Iris pigment epithelial cell (primary cell): ENCODE data around the gene INPP5A.
A peak's percentile ranks its signal among the peaks of the same experiment; 100 is the strongest.

Source experiments
- DNase-seq: peaks from one replicate; pipeline ENCODE4 v3.0.0-alpha.2; 2011; ENCODE audit warnings: low read depth

Gene INPP5A

DNA sequence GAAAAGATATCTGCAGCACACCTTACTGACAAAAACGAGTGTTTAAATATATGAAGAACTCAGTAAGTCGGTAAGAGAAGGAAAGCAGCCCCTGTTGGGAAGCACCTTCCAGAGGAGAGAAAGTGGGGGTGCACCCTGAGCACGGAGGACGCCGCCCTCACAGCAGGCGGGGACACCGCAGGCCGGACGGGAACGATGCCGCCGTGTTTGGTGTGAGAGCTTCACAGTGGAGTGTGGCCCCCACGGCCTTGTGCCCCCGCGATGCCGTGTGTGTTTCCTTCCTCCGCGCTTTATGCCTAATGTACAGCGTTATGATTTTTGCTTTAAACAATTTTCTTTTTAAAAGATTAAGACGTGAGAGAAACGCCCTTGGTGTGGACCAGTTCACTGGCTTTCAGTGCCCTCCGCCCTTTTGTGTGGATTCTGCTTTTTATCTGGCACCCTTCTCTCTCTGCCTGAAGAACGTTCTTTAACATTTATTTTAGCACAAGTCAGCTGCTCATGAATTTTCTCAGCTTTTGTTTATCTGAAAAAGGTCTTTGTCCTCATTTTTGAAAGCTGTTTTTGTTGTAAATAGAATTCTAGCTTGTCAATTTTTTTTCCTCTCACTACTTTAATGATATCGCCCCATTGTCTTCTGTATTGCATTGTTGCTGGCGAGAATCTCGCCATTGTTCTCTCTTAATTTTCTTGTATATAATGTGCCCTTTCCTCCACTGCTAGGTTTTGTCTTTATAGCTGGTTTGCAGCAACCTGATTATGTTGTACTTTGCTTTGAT, 110.7 kb downstream of the INPP5A start:
- no peak for DNase-seq

DNA sequence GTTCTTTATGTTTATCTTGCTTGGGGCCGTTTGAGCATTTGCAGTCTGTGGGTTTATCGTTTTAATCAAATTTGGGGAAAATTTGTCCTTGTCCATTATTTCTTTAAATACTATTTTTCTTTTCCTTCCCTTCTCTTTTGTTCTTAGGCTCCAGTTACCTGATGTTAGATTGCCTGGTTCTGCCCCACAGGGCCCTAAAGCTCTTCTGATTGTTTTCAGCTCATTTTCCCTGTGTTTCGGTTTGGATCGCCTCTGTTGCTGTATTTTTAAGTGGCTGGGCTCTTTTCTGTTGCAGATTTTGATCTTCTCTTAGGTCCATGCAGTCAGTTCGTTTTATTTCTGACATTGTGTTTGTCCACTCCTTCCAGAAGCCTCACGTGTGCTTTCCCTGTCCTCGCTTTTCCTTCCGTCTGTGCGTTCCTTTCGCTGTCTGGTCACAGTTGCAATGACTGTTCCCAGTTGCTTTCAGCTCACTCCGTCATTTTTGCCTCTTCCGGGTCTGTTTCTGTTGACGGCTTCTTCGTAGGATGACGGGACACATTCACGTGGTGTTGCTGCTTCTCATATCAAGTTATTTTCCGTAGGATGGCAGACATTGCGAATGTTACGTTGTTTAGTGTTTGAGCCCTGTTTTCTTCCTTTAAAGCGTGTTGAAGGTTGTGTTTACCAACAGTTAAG, 111.4 kb downstream of the INPP5A start:
- no peak for DNase-seq

- no peak for DNase-seq
These were observed 112.2 kb downstream of the INPP5A start for GRCh38 chr10:132649651-132650360.

GRCh38 chr10:132650611-132651250, 113.1 kb downstream of the INPP5A start:
- DNase-seq, result no peak

GRCh38 chr10:132651511-132652029, 114.0 kb downstream of the INPP5A start:
- DNase-seq, result no peak

DNA sequence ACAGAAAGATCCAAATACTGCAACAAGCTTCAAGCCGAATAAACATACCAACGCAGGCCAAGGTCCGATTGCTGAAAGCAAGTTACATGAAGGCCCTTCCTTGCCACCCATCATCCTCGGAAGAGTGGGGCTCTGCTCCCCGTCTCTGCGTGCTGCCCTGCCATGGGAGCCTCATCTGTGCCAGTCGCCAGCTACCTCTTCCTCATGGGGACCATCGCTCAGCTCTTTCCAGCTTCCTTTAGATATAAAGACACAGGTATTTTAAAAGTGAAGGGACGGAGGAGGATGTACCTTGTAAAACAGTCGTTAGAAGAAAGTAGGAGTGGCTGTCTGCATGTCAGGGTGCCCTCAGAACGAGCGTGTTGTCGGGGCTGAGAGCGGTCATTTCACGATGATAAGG, 114.9 kb downstream of the INPP5A start:
- DNase-seq, result no peak

GRCh38 chr10:132652936-132653590, 115.5 kb downstream of the INPP5A start:
- no peak for DNase-seq

GRCh38 chr10:132653721-132654120, 116.1 kb downstream of the INPP5A start:
- DNase-seq, result no peak

DNA sequence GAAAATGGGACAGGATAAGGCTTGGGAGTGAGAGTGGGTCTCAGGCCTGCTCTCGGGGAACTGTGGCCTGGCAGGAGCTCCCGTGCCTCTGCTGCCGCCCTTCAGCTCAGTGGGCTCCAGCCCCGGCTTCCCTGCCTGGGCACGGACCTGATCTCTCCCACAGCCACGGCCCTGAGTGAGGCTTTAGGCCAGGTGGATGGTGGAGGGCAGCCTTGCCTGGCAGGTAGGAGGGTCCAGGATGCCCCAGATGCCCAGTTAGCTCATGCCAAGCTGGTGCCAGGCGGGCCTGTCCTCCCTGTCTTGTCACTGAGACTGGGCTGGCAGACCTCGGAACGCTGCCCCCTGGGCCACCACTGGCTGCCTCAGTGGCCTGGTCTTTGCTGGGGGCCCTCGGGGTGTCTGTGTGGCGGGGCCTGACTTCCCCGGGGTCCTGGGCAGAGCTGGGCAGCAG, 116.6 kb downstream of the INPP5A start:
- no peak for DNase-seq

GRCh38 chr10:132654708-132655661, 117.4 kb downstream of the INPP5A start:
- peak; percentile 42 for DNase-seq

DNA sequence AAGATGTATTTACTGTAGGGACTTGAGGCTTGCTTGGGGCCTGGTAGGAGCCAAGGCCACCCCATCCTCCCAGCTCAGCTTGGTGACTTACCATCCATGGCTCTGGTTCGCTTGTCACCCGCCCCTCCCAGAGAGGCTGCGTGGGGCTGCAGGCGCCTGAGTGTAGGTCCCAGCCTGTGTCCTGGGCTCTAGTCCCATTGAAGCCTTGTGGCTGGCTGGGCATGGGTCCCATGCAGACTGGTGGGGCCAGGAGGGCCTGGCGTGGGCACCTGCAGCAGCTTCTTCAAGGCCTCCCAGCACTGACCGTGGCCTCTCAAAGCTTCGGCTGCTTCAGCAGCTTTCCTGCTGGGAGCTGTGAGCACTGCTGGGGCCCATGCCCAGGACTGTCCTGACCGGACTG, 118.1 kb downstream of the INPP5A start:
- no peak for DNase-seq

DNA sequence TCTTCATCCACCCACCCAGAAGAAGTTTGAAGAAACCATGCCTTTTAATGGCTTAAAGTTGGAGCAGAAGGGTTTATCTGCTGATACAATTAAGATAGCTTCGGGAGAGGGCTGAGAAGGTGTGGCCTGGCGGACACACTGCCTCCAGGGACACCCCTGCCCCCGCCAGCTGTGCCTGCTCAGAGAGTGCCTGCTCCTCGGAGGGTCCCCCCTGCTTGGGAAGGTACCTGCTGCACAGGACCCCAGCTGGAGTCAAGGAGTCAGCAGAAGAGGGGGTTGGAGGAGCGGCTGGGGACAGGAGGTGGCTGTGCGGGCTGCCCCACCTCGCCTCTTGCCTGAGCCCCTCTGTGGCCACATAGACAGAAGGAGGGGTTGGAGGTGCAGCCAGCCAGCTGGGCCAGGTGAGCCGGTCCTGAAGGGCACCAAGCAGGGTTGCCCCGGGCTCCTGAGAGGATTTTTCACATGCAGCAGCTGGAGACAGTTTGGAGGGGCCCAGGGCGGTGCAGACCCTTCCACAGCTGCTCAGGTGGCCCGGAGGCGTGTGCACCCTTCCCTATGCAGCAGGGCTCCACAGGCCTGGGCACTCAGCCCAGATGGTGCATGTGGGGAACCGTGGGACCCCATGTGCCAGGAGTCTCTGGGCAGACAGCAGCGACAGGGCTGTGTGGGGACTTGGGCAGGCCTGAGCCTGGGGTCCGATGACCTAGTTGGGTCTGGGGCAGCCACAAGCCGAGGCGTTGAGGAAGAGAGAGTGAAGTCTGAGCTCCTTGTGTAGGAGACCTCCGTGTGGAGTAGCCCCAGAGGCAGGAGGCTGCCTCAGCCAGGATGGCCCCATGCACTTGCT, 118.9 kb downstream of the INPP5A start:
- no peak for DNase-seq

GRCh38 chr10:132657127-132657706, 119.6 kb downstream of the INPP5A start:
- DNase-seq, result no peak

GRCh38 chr10:132657748-132658147, 120.2 kb downstream of the INPP5A start:
- no peak for DNase-seq

- no peak for DNase-seq
These were observed 121.1 kb downstream of the INPP5A start for GRCh38 chr10:132658546-132659205.

GRCh38 chr10:132659206-132660091, 121.9 kb downstream of the INPP5A start:
- no peak for DNase-seq

DNA sequence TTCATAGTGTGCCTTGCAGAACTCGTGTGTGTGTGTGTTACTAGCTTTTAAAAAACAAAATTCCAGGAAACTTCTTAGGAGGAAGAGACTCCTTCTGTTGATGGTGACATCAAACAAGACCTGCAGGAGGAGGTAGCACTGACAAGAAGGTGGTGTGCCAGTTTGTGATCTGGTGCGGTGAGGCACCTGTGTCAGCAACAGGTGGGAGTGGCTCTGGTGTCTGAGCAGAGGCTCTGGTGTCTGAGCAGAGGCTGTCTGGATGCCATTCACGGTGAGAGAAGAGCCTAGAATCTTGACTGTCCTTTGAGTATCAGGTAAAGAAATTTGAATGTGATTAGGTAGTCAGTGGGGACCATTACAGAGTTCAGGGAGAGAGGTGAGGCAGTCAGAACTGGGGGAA, 122.8 kb downstream of the INPP5A start:
- no peak for DNase-seq
